Stimulated activated CD4-positive, alpha-beta T cell treated with anti-CD3 and anti-CD28 coated beads, Interleukin-4, amount 100 ng/mL, for 48 hours (primary cell): ENCODE measurements around the gene TAF11L2.
"Not testable (repeated sequence)": the region's sequence is repeated elsewhere in the genome, so short reads cannot be mapped to it uniquely, and the experiment has no call there.

Experiments
- DNase-seq, 2 donors: peaks; one replicate each; pipeline ENCODE4 v3.0.0-alpha.2; 2020; ENCODE audit warnings: low read depth in 2 of 2

Gene TAF11L2

GRCh38 chr5:17497931-17498330, at the start of gene TAF11L2:
Gene TAF11L2 (plus strand): TSS chr5:17498231.
- DNase-seq: not testable (repeated sequence)

GRCh38 chr5:17448877-17449276, 49.2 kb upstream of the TAF11L2 start:
- no peak for DNase-seq

DNA sequence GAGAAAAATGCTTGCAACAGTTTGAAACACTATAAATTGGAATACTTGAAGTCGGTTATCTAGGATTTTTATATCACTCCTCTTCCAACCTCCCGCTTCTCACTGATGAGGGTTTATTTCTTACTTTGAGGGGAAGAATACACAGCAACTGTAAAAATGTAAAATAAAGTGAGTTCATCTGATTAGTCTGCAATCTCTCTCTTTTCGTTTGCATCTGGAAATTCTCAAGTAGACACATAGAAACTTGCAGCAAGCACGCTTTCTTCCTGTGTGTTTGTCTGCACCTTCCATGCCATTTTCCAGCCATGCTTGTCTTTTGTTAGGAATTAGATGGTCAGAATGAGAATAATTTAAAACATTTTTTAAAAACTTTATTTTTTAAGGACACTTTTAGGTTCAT, 45.1 kb upstream of the TAF11L2 start:
- no peak for DNase-seq

DNA sequence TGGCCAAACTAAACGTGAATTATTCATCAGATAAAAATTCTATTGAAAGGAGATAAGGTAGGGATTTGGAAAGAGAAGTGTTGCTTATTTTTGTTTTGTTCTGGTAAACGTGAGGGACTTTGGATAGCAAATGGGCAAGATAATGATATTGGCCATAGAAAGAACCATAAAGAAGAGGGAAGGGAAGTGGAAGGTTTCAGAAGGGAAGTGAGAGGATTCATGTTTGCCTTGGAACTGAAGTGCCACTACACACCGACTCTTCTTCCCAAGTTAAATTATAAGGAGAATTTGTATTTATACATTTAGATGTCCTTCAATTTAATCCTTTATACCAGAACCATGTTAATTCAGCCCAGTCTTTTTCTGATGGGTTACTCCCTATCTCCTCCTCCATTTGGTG, 42.1 kb upstream of the TAF11L2 start:
- no peak for DNase-seq

DNA sequence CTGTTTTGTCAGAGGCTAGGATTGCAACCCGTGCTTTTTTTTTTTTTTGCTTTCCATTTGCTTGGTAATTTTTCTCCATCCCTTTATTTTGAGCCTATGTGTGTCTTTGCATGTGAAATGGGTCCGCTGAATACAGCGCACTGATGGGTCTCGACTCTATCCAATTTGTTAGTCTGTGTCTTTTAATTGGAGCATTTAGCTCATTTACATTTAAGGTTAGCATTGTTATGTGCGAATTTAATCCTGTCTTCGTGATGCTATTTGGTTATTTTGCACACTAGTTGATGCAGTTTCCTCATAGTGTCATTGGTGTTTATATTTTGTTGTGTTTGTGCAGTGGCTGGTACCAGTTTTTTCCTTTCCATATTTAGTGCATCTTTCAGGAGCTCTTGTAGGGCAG, 36.2 kb upstream of the TAF11L2 start:
- no peak for DNase-seq

GRCh38 chr5:17463653-17464052, 34.4 kb upstream of the TAF11L2 start:
- no peak for DNase-seq

DNA sequence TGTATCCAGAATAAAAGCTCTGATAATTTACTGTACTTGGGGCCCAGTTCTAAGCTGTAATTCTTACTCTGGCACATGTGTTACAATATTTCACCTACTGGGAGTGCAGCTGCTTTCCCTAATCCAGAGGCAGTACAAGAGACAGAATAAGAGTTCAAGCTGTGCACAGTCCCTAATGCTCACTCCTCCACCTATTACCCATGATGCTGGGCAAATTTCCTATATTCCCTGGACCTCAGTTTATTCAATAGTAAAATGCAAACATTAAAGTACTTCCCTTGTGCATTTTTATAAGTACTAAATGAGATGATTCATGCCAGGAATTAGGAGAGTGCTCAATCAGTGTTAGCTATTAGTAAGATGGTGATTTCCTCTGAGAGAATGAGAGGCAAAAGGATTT, 28.0 kb upstream of the TAF11L2 start:
- no peak for DNase-seq

GRCh38 chr5:17475064-17475463, 23.0 kb upstream of the TAF11L2 start:
- DNase-seq: not testable (repeated sequence)

- DNase-seq: no peak
Observed at GRCh38 chr5:17477043-17477442, 21.0 kb upstream of the TAF11L2 start.

GRCh38 chr5:17477573-17478265, 20.3 kb upstream of the TAF11L2 start:
- no peak for DNase-seq

- DNase-seq: no peak
Observed at GRCh38 chr5:17481378-17481777, 16.7 kb upstream of the TAF11L2 start.

DNA sequence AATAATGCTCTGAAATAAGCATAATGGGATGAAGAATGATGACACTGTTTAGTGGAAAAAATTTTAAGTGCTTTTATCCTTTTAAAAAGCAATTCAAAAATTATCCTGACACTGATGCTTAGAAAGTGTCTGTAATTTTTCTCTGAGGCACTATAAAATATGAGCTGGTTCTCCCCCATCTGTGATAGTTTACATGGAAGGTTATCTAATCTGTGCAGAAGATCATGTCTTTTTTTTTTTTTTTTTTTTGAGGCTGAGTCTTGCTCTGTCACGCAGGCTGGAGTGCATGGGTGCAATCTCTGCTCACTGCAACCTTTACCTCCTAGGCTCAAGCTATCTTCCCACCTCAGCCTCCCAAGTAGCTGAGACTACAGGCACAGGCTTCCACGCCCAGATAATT, 15.2 kb upstream of the TAF11L2 start:
- DNase-seq: no peak

DNA sequence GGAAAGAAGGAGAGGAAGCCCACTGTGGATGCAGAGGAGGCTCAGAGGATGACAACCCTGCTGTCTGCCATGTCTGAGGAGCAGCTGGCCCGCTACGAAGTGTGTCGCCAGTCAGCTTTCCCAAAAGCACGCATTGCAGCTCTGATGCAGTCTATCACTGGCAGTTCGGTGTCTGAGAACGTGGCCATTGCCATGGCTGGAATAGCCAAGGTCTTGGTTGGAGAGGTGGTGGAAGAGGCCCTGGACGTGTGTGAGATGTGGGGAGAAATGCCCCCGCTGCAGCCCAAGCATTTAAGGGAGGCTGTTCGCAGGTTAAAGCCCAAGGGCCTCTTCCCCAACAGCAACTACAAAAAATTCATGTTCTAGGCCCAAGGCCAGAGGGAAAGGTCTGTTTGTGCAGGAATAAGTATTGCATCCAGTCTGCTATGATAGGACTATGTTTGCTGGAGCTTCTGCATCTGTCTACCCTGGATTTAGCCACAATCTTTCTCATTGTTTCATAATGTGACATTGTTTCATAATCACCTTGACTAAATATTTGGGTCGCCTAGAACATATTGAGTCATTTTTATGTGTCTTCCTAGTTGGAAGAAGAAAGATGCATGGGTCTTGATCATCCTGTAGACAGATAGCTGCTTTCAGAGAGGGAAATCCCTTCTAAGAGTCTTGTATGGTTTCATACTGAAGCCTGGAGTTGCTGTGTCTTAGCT, 11.4 kb upstream of the TAF11L2 start:
- DNase-seq: not testable (repeated sequence)

- DNase-seq: no peak
Observed at GRCh38 chr5:17487174-17487512, 10.9 kb upstream of the TAF11L2 start.

DNA sequence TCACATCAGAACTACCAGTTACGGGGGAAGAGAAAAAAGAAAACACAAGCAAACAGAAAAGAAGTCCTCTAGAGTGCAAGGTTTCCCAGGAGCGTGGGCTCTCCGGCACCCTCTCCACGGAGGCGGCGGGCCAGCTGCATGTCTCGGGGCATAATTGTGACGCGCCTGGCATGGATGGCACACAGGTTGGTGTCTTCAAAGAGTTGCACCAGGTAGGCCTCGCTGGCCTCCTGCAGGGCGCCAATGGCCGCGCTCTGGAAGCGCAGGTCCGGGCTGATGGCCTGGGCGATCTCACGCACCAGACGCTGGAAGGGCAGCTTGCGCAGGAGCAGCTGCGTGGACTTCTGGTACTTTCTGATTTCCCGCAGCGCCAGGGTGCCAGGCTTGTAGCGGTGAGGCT, 6.8 kb upstream of the TAF11L2 start:
- DNase-seq: not testable (repeated sequence)

DNA sequence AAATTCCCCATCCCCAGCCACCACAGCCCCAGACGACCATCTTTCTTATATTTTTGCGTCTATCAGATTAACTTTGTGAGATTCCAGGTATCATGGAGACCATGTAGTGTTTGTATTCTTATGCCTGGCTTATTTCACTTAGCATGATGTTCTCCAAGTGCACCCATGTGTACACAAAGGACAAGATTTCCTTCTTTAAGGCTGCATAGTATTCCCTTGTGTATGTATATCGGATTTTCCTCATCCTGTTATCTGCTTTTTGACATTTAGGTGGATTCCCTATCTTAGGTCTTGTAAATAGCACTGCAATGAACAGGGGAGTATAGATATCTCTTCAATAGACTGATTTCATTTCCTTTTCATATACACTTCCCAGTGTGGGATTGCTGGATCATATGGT, 5.3 kb upstream of the TAF11L2 start:
- no peak for DNase-seq

- no peak for DNase-seq
Observed at GRCh38 chr5:17497446-17497845, 585 bp upstream of the TAF11L2 start.

GRCh38 chr5:17511775-17512325, 13.8 kb downstream of the TAF11L2 start:
- DNase-seq: no peak

GRCh38 chr5:17517526-17517925, 19.5 kb downstream of the TAF11L2 start:
- DNase-seq: not testable (repeated sequence)

- DNase-seq: not testable (repeated sequence)
Observed at GRCh38 chr5:17518067-17518466, 20.0 kb downstream of the TAF11L2 start, which contains the start of gene TAF11L3. Gene TAF11L3 (plus strand): TSS chr5:17518367.

DNA sequence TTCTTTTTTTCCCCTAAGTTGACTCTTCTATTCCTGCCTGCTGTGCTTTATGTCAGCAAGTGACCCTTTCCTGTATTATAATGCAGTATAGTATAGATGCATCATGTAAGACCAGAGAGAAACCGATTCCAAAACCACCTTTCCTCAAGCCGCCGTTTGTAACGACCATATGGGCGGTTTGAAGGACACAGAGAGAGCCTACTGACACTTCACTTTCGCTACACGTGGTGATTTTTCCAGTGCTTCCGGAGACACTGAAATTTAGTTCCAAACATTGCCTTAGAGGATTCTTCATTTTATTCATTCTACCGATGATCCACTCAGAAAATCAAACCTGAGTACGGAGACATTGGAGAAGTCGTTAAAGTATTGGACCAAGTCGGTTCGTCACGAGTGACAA, 21.5 kb downstream of the TAF11L2 start:
- not testable (repeated sequence) for DNase-seq

DNA sequence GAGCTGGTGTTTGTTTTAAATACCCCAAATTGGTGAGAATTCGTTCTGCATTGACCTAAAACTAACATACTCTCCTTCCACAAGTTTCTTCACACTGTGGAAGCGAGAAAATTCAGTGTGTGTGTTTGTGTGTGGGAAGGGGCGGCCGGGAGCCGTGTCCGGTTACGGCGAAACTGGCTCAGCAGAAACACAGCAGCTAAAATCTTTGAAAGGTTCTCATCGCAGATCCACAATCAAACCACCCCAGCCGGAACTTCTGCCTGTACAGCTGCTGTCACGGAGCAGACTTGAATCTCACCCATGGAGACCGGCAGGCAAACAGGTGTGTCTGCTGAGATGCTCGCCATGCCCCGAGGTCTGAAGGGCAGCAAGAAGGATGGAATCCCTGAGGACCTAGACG, 23.5 kb downstream of the TAF11L2 start, which contains the start of gene TAF11L4:
TSS of gene TAF11L4 (plus strand) at position 301 of the 400 bp plus-strand sequence.
- not testable (repeated sequence) for DNase-seq

DNA sequence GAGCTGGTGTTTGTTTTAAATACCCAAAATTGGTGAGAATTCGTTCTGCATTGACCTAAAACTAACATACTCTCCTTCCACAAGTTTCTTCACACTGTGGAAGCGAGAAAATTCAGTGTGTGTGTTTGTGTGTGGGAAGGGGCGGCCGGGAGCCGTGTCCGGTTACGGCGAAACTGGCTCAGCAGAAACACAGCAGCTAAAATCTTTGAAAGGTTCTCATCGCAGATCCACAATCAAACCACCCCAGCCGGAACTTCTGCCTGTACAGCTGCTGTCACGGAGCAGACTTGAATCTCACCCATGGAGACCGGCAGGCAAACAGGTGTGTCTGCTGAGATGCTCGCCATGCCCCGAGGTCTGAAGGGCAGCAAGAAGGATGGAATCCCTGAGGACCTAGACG, 26.9 kb downstream of the TAF11L2 start, which contains the start of gene TAF11L5:
TSS of gene TAF11L5 (plus strand) at position 301 of the 400 bp plus-strand sequence.
- not testable (repeated sequence) for DNase-seq
